Measurements from ENCODE around the gene FXYD1.
"Not testable (repeated sequence)": the region's sequence is repeated elsewhere in the genome, so short reads cannot be mapped to it uniquely, and the experiment has no call there.

FXYD1 gene

GRCh38 chr19:35127871-35128270 is 10.8 kb upstream of the FXYD1 start:
- TF ChIP-seq CTCF (IDR thresholded peaks at IDR 0.05) = no peak
- no peak for DNase-seq (ENCODE audit: low spot score)
- Histone ChIP-seq H3K4me3 (no peak overlapping the region), H3K27ac (no peak overlapping the region)

GRCh38 chr19:35128398-35129057 is 10.1 kb upstream of the FXYD1 start:
- no peak overlapping the region for H3K27ac ChIP-seq
- no peak overlapping the region for H3K4me3 ChIP-seq
- DNase-seq (ENCODE audit: low spot score) = no peak
- no peak for TF ChIP-seq CTCF (IDR thresholded peaks at IDR 0.05)

- not testable (repeated sequence) for DNase-seq (ENCODE audit: low spot score); H3K4me3 ChIP-seq; H3K27ac ChIP-seq
Measured at GRCh38 chr19:35129724-35130274, 8.8 kb upstream of the FXYD1 start.

GRCh38 chr19:35130761-35131720 is 7.6 kb upstream of the FXYD1 start:
- Histone ChIP-seq H3K27ac (peak overlapping the region in 1 of 2 donors; percentile 37), H3K4me3 (no peak overlapping the region)
- DNase-seq (ENCODE audit: low spot score) = no peak
- TF ChIP-seq CTCF (IDR thresholded peaks at IDR 0.05) = no peak

GRCh38 chr19:35132254-35132653 is 6.4 kb upstream of the FXYD1 start:
- no peak for TF ChIP-seq CTCF (IDR thresholded peaks at IDR 0.05)
- no peak for DNase-seq (ENCODE audit: low spot score)
- H3K4me3 ChIP-seq = peak overlapping the region; percentile 38
- peak overlapping the region in 1 of 2 donors; percentile 3 for H3K27ac ChIP-seq

GRCh38 chr19:35133826-35134225 is 4.8 kb upstream of the FXYD1 start:
- TF ChIP-seq CTCF (IDR thresholded peaks at IDR 0.05) = no peak
- Histone ChIP-seq H3K27ac (peak overlapping the region; percentile 82 to 99), H3K4me3 (peak overlapping the region; percentile 79)
- no peak for DNase-seq (ENCODE audit: low spot score)

GRCh38 chr19:35134601-35135242 is 3.9 kb upstream of the FXYD1 start, which contains the start of gene LGI4:
Gene LGI4 (minus strand): TSS chr19:35135059. CDS start chr19:35134680, 379 bp downstream.
- Histone ChIP-seq H3K4me3 (peak within 1 kb of the TSS; percentile 79), H3K27ac (peak within 1 kb of the TSS; percentile 82 to 99)
- no peak for DNase-seq (ENCODE audit: low spot score)
- no peak for TF ChIP-seq CTCF (IDR thresholded peaks at IDR 0.05)

Measured in coronary artery (tissue), 2 donors.